Pancreas (tissue), 10 donors: Measurements from ENCODE around the gene C4orf51. TPM values are rescaled to one million over a fixed set of nuclear protein-coding genes. Genes with fewer than 3 reads are reported as not detected.

Experiments used
- ATAC-seq, 4 donors: fragments of 200-7000 bp; cut with Tn5 transposase; one replicate each; pipeline versions ENCODE4 v1.8.0 to v1.9.1; 2020; ENCODE audit warnings: mild to moderate bottlenecking in 4 of 4, moderate library complexity in 4 of 4
- DNase-seq, 6 donors: peaks; one replicate each; pipeline ENCODE4 v3.0.0-alpha.2; 2020
- FAIRE-seq: peaks from 2 replicates; lab custom pipeline; 2012; peaks lifted over from hg19 to GRCh38; lab: Jason Lieb, UNC
- H3K27ac ChIP-seq, 4 donors: fragments of 200-600 bp; sonication (generic); 1 replicate in 3 of 4; 2 replicates in 1 of 4; pipeline versions ENCODE4 v1.5.0 to v1.8.0; 2020
- H3K27me3 ChIP-seq, 4 donors: fragments of 200-600 bp; one replicate each; pipeline ENCODE4 v1.8.0; 2021
- H3K36me3 ChIP-seq, 3 donors: fragments of 200-600 bp; sonication (generic) in 1 of 3; one replicate each; pipeline versions ENCODE4 v1.5.0 to v1.8.0; 2020 to 2021
- H3K4me1 ChIP-seq, 3 donors: fragments of 200-600 bp; one replicate each; pipeline ENCODE4 v1.8.0; 2021
- H3K4me3 ChIP-seq, 4 donors: fragments of 200-600 bp; sonication (generic) in 2 of 4; one replicate each; pipeline versions ENCODE4 v1.5.0 to v1.8.0; 2020 to 2021
- H3K9me3 ChIP-seq, 4 donors: fragments of 200-600 bp; one replicate each; pipeline ENCODE4 v1.8.0; 2021
- CTCF ChIP-seq, 4 donors: fragments of 200-600 bp; sonication (generic) in 3 of 4; IDR thresholded peaks; one replicate each; pipeline versions ENCODE4 v1.5.0 to v1.8.0; 2021; ENCODE audit warnings: antibody characterized with exemption in 4 of 4
- WGBS, 2 donors: extraction: QIAGEN DNeasy Blood & Tissue Kit; methylation state at CpG; one replicate each; pipeline ENCODE4 v1.1.7; 2013; 5-methylcytosine and 5-hydroxymethylcytosine counted together
- intact Hi-C, 3 donors: fragments of 100-400 bp; cut with DNase I; formaldehyde crosslinking; loops; one replicate each; pipeline versions ENCODE4 v1.11.1 to v1.14.2; 2022
- polyA plus RNA-seq, 2 donors: library from polyadenylated mRNA; stranded (reverse); fragments of 200-250 nt; gene quantifications; one replicate each; pipeline ENCODE4 v1.2.3, GENCODE V29; 2013
- total RNA-seq, 6 donors: library from RNA; stranded (reverse); fragmentation: NEBNext Ultra II Directional in 4 of 6; extraction: Animal tissue kit (Norgen Biotek cat#: 25700) in 4 of 6; gene quantifications; one replicate each; pipeline versions ENCODE4 v1.2.1 to v1.2.4, GENCODE V29; 2021 to 2023
- donor health status: healthy with polysubstance abuse.
- donor health status: DM: no; HTN: no; CAD: no; lungs with moderate emphysema.
- donor health status: DM: no; HTN: no; CAD: no.
- donor health status: control.
- donor health status: control.
- donor health status: Bipolar disorder and iron deficiency.
- donor health status: DM: yes; HTN: yes; CAD: no.
- donor health status: DM: no; HTN: no; CAD: no.
- donor health status: DM: no; HTN: no; CAD: no.
- donor health status: DM: yes; HTN: yes; CAD: no.

C4orf51 gene
- total and polyA plus RNA-seq, 8 donors, result not detected

- no peak for FAIRE-seq
- 78 to 88% methylated on average over 4 of the region's 4 CpGs for whole genome bisulfite sequencing, 2 donors
Observed at GRCh38 chr4:145735827-145736226, 55.9 kb downstream of the C4orf51 start.

DNA sequence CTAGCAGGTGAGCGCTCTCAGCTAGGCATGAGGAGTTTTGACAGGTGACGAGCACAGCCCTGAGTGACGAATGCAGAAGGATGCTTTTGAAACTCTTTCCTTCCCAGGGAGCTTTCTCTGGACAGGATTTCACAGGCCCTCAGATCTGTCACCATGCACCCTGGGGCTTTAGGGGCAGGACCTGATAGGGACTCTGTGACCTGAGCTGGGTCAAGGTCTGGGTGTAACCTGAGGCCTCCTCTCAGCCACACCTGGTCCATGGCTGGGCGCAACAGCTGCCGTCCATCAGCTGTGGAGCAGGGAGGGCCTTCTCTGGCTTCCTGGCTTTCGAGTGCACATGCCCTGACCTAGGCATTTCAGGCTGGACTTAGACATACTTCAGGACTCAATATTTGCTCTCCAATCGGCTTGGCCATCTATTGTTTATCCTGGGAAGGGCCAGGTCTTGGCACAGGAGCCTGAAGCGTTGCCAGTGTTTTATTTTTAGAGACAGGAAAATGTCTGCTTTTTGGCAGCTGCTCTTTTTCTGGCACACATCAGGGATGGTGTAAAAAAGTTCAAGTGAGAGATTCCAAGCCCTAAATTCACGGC lies 56.4 kb downstream of the C4orf51 start:
- Histone ChIP-seq H3K9me3 (no peaks in the 10 kb centered on the region), H3K36me3 (no peaks in the 10 kb centered on the region), H3K27me3 (no peaks in the 10 kb centered on the region), H3K4me3 (no peak overlapping the region), H3K4me1 (peaks cover 7 to 40% (median 27%) of the 10 kb centered on the region in 3 donors), H3K27ac (peak overlapping the region in 3 of 4 donors; percentile 4 to 98 (median 9))
- peak; percentile 20 to 64 (median 30) for ATAC-seq
- TF ChIP-seq CTCF (IDR thresholded peaks at IDR 0.05), result no peak
- 27 to 36% methylated on average over 9 of the region's 9 CpGs for WGBS, 2 donors
- FAIRE-seq, result no peak
- intact Hi-C loops, result no loop called here
- peak in 5 of 6 donors; percentile 58 to 72 (median 66) for DNase-seq

More at GRCh38 chr4:145735827-145736226, 55.9 kb downstream of the C4orf51 start:
- Histone ChIP-seq H3K4me1 (peaks cover 12 to 45% (median 29%) of the 10 kb centered on the region in 3 donors), H3K27me3 (no peaks in the 10 kb centered on the region), H3K4me3 (no peak overlapping the region), H3K27ac (peak overlapping the region in 2 of 4 donors; percentile 97 to 98), H3K9me3 (no peaks in the 10 kb centered on the region), H3K36me3 (no peaks in the 10 kb centered on the region)
- no peak for ATAC-seq
- TF ChIP-seq CTCF (IDR thresholded peaks at IDR 0.05), result no peak
- DNase-seq, result no peak
- intact Hi-C loops, result no loop called here

DNA sequence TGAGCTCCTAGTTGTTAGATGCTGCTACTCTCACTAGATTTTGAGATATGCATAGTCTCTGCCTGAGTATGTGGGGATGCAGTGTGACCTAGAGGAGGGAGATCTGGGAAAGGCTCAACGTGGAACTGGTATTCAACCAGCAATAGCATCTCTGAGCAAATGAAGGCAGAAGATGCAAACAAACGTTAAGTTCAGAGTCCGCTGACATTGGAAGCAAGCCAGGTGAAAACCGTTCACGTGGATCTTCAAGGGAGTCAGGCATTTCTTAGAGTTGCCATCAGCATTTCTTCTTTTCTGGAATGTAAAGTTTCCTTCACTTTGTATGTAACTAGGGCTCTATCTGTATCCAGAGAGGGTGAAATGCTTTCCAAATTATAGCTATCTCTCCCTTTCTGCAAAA lies 59.9 kb downstream of the C4orf51 start:
- ATAC-seq (no peak), DNase-seq (no peak), FAIRE-seq (no peak)
- WGBS, 2 donors, result 14 to 20% methylated on average over 5 of the region's 5 CpGs
- intact Hi-C loops, result no loop called here
- Histone ChIP-seq H3K27ac (no peak overlapping the region), H3K27me3 (no peaks in the 10 kb centered on the region), H3K4me3 (no peak overlapping the region), H3K9me3 (no peaks in the 10 kb centered on the region), H3K4me1 (peaks cover 5 to 15% (median 12%) of the 10 kb centered on the region in 3 donors), H3K36me3 (no peaks in the 10 kb centered on the region)
- TF ChIP-seq CTCF (IDR thresholded peaks at IDR 0.05), result no peak

DNA sequence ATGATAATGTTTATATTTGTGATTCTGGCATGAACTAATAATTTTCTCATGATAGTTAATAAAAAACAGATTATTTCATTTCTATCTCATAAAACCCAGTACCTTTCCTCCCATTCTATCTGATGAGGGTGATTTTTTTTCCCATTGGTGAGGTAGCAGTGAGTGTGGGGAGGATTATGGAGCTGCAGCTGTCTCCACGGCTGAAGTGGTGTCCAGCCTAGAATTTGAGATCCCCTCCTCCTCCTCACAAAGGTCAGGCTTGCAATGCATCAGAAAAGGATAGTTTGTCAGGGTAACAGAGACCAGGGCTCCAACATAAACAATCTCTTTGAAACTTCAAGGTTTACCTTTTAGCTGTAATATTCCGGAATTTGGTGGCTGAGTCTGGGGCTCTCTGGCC lies 60.9 kb downstream of the C4orf51 start:
- intact Hi-C loops, result no loop called here
- WGBS, 2 donors, result 76 to 92% methylated on average over 2 of the region's 2 CpGs
- no peak overlapping the region for H3K27ac ChIP-seq
- no peak for ATAC-seq
- H3K4me3 ChIP-seq, result no peak overlapping the region
- TF ChIP-seq CTCF (IDR thresholded peaks at IDR 0.05), result no peak
- no peak for FAIRE-seq
- H3K4me1 ChIP-seq, result peaks cover 5 to 6% (median 6%) of the 10 kb centered on the region in 3 donors
- no peaks in the 10 kb centered on the region for H3K9me3 ChIP-seq
- no peaks in the 10 kb centered on the region for H3K36me3 ChIP-seq
- H3K27me3 ChIP-seq, result no peaks in the 10 kb centered on the region
- no peak for DNase-seq

DNA sequence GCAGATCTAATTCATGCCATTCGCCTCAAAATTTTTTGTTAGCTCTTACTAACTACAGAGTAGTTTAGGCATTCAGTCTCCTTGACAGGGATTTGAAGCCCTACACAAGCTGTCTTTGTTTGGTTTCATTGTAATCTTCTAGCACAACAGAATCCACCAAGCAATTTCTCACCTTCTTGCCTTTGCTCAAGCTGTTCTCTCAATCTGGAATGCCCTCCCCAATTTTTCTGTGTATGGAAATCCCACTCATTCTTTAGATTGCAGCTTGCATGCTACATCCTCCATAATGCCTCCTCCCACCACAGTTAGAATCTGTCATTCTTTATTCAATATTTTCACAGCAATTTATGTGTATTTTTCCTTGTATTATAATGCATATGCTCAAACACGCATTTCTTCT lies 63.7 kb downstream of the C4orf51 start:
- H3K27ac ChIP-seq, result no peak overlapping the region
- no peaks in the 10 kb centered on the region for H3K27me3 ChIP-seq
- WGBS, 2 donors, result 80 to 85% methylated on average over 2 of the region's 2 CpGs
- DNase-seq (no peak), ATAC-seq (no peak), FAIRE-seq (no peak)
- H3K9me3 ChIP-seq, result no peaks in the 10 kb centered on the region
- intact Hi-C loops, result no loop called here
- no peak for TF ChIP-seq CTCF (IDR thresholded peaks at IDR 0.05)
- H3K4me3 ChIP-seq, result no peak overlapping the region
- no peaks in the 10 kb centered on the region for H3K36me3 ChIP-seq
- no peaks in the 10 kb centered on the region for H3K4me1 ChIP-seq
